Uterus (tissue), 4 donors: Measurements from ENCODE around the gene STPG4. TPM values are rescaled to one million over a fixed set of nuclear protein-coding genes. Genes with fewer than 3 reads are reported as not detected.

Experiments used
- DNase-seq, 2 donors: peaks; one replicate each; pipeline ENCODE4 v3.0.0-alpha.2; 2019 to 2020
- H3K27ac ChIP-seq, 2 donors: fragments of 200-600 bp; sonication (generic); 1 replicate in 1 of 2; 2 replicates in 1 of 2; pipeline ENCODE4 v1.5.1; 2016 to 2018
- H3K27me3 ChIP-seq, 2 donors: fragments of 200-600 bp; sonication (generic); one replicate each; pipeline ENCODE4 v1.5.1; 2018 to 2019; ENCODE audit warnings: control low read depth in 1 of 2
- H3K36me3 ChIP-seq, 2 donors: fragments of 200-600 bp; sonication (generic); one replicate each; pipeline ENCODE4 v1.5.1; 2019; ENCODE audit warnings: control low read depth in 1 of 2
- H3K4me1 ChIP-seq, 2 donors: fragments of 200-600 bp; sonication (generic); one replicate each; pipeline ENCODE4 v1.5.1; 2018 to 2019; ENCODE audit warnings: control low read depth in 1 of 2
- H3K4me3 ChIP-seq, 2 donors: fragments of 200-600 bp; sonication (generic); 1 replicate in 1 of 2; 2 replicates in 1 of 2; pipeline ENCODE4 v1.5.1; 2018 to 2019; ENCODE audit warnings: mild to moderate bottlenecking in 1 of 2
- H3K9me3 ChIP-seq, 2 donors: fragments of 200-600 bp; sonication (generic); one replicate each; pipeline ENCODE4 v1.5.1; 2019; ENCODE audit warnings: control low read depth in 1 of 2
- POLR2A ChIP-seq, 2 donors: fragments of 450-650 bp; IDR thresholded peaks; one replicate each; pipeline ENCODE4 v1.6.1; 2016; ENCODE audit warnings: antibody characterized with exemption in 2 of 2, mild to moderate bottlenecking in 1 of 2, moderate library complexity in 1 of 2
- intact Hi-C: fragments of 100-400 bp; cut with DNase I; formaldehyde crosslinking; loops from one replicate; pipeline ENCODE4 v1.15.1; 2023; ENCODE audit warnings: low total_unique reads
- total RNA-seq, 4 donors: library from RNA; depleted of rRNA in 3 of 4; stranded (reverse); fragments of >200 nt in 3 of 4; gene quantifications; one replicate each; pipeline versions ENCODE4 v1.1.0 to v1.2.4, GENCODE V29; 2014 to 2023
- TF ChIP-seq, protein P1 (sequence below), 4 experiments: fragments of 200-600 bp in 2 of 4; fragments of 450-650 bp in 2 of 4; sonication (generic) in 2 of 4; IDR thresholded peaks; one replicate each; pipeline ENCODE4 v1.5.1; 2016 to 2019; ENCODE audit warnings: antibody characterized with exemption in 4 of 4, mild to moderate bottlenecking in 2 of 4, moderate library complexity in 1 of 4
- donor health status: DM: yes; HTN: yes; CAD: no.

STPG4 gene, protein sequence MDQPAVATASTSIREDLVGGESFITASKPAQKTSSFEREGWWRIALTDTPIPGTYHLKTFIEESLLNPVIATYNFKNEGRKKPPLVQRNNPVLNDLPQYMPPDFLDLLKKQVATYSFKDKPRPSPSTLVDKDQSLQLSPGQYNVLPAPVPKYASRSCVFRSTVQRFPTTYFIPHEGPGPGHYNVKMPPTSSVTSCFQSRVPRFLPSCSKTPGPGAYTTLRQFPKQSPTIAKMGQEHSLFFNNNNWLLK
- 1 to 10 TPM in 1 of 4 donors, not detected in 3; 1.0 TPM for total RNA-seq

DNA sequence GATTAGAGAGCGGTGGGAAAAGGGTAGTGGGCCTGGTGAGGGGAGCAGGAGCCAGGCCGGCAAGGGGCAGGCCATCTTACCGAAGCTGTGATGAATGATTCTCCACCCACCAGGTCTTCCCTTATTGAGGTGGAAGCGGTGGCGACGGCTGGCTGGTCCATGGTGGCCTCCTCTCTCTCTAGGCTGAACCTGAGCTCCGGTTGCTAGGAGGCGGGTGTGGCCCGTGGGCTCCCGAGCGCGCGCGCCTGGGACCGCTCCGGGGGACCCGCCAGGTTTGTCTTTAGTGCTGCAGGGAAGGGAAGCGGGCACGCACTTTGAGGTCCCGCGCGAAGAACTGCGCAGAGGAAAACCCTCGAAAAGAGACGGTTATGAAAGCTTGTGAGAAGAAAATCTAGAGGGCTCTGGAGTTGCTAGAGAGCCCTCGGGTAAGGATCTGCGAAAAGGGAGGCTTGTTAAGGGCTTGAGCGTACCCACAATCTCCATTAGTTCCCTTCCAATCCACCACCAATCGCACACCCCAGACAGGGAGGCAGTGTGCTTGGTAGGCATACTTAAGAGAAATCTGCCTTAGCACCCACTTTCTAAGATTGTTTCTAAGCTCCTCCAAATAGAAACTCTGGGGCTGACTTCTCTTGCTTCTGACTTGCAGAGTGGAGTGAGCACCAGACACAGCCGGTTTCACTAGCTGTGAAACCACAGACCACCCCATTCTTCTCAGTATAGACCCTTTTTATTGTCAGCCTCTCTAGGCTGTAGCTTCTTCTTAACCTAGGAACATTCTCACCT, at the start of gene STPG4:
Gene STPG4, minus strand, starts transcription at position 218 of the 786 bp plus-strand sequence. Its CDS starts 57 bp downstream, at position 161.
- intact Hi-C loops: no loop called here
- H3K27me3 ChIP-seq: no peaks in the 10 kb centered on the region
- DNase-seq: no peak
- H3K36me3 ChIP-seq: no peaks in the 10 kb centered on the region
- no peaks in the 10 kb centered on the region for H3K9me3 ChIP-seq
- no peak within 1 kb of the TSS for H3K27ac ChIP-seq
- TF ChIP-seq, protein P1, sequence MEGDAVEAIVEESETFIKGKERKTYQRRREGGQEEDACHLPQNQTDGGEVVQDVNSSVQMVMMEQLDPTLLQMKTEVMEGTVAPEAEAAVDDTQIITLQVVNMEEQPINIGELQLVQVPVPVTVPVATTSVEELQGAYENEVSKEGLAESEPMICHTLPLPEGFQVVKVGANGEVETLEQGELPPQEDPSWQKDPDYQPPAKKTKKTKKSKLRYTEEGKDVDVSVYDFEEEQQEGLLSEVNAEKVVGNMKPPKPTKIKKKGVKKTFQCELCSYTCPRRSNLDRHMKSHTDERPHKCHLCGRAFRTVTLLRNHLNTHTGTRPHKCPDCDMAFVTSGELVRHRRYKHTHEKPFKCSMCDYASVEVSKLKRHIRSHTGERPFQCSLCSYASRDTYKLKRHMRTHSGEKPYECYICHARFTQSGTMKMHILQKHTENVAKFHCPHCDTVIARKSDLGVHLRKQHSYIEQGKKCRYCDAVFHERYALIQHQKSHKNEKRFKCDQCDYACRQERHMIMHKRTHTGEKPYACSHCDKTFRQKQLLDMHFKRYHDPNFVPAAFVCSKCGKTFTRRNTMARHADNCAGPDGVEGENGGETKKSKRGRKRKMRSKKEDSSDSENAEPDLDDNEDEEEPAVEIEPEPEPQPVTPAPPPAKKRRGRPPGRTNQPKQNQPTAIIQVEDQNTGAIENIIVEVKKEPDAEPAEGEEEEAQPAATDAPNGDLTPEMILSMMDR (IDR thresholded peaks at IDR 0.05): no peak
- TF ChIP-seq POLR2A (IDR thresholded peaks at IDR 0.05): no peak
- H3K4me1 ChIP-seq: no peaks in the 10 kb centered on the region
- H3K4me3 ChIP-seq: no peak within 1 kb of the TSS

DNA sequence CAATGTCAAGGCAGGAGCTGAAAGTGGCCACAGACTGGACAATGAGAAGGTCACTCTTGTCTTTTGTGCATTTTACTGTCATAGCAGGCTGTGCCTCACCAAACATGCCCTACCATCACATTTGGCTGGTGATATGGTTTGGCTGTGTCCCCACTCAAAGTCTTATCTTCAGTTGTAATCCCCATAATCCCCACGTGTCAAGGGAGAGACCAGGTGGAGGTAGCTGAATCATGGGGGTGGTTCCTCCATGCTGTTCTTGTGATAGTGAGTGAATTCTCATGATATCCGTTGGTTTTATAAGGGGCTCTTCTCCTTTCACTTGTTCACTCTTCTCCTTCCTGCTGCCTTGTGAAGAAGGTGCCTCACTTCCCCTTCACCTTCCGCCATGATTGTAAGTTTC, 49.6 kb upstream of the STPG4 start:
- Histone ChIP-seq H3K27ac (no peak overlapping the region), H3K9me3 (no peaks in the 10 kb centered on the region), H3K4me1 (no peaks in the 10 kb centered on the region), H3K4me3 (no peak overlapping the region), H3K36me3 (no peaks in the 10 kb centered on the region), H3K27me3 (no peaks in the 10 kb centered on the region)
- intact Hi-C loops: no loop called here
- DNase-seq: no peak
- TF ChIP-seq, protein P1 (IDR thresholded peaks at IDR 0.05): no peak
- TF ChIP-seq POLR2A (IDR thresholded peaks at IDR 0.05): no peak

DNA sequence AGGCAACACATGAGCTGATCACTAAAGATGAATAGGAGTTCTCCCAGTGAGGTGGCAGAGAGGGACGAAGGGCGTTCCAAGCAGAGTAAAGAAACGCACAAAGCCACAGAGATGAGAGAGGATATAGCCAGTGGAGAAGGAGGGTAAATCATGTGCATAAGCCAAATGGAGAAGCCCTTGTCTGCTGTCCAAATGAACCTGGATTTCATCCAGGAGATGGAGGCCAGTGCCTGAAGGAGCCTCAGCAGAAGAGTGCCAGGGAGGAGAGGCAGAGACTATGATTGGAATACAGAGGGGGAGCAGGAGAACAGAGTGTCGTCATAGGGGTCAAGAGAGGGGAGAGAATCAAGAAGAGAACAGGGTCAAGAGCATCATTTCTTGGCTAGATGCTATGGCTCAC, 48.9 kb upstream of the STPG4 start:
- intact Hi-C loops: no loop called here
- Histone ChIP-seq H3K9me3 (no peaks in the 10 kb centered on the region), H3K27me3 (no peaks in the 10 kb centered on the region), H3K27ac (no peak overlapping the region), H3K4me3 (no peak overlapping the region), H3K36me3 (no peaks in the 10 kb centered on the region), H3K4me1 (no peaks in the 10 kb centered on the region)
- DNase-seq: no peak
- no peak for TF ChIP-seq POLR2A (IDR thresholded peaks at IDR 0.05)
- TF ChIP-seq, protein P1 (IDR thresholded peaks at IDR 0.05): no peak

DNA sequence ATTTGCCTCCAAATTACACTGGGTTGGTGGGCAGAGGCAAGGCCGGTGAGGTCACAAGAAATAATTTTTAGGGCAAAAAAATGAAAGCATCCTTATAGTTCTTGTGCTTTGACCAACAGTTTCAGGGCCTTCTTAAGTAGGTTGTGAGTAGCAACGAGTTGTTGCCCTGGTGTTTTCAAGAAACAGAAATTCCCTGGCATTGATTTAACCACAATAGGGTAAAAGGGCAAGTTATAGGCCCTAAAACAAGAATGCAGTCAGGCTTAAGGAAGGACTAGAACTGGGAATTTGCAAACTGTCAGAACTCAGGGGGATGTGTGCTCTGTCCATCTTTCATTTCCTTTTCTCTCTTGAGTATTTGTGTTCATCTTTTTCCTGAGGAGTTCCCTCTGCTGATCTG, 46.1 kb upstream of the STPG4 start:
- DNase-seq: no peak
- no peak overlapping the region for H3K27ac ChIP-seq
- intact Hi-C loops: no loop called here
- H3K4me3 ChIP-seq: no peak overlapping the region
- H3K36me3 ChIP-seq: no peaks in the 10 kb centered on the region
- no peak for TF ChIP-seq POLR2A (IDR thresholded peaks at IDR 0.05)
- TF ChIP-seq, protein P1 (IDR thresholded peaks at IDR 0.05): no peak
- H3K4me1 ChIP-seq: no peaks in the 10 kb centered on the region
- no peaks in the 10 kb centered on the region for H3K27me3 ChIP-seq
- H3K9me3 ChIP-seq: no peaks in the 10 kb centered on the region

DNA sequence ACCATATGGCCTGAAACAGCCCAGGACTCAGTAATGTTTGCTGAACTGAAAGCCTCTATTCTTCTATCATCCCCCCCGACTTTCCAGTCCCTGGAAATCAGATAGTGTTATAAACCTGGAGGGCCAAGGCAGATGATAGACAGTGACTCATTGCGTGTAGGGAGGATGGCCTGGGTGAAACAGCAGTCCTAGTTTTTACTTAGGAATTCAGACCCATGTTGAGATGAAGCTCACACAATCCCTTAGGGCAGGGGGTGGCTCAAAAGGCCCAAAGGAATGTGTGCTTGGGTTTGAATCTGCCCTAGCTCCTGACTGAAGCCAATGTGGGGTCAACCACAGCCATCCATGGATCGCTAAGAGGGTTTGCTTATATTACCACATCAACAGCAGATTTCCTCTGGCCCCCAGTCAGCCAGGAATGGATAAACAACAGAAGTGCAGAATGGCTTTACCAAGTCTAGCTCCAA, 43.9 kb upstream of the STPG4 start:
- no peak overlapping the region for H3K27ac ChIP-seq
- H3K4me3 ChIP-seq: no peak overlapping the region
- H3K9me3 ChIP-seq: no peaks in the 10 kb centered on the region
- intact Hi-C loops: no loop called here
- no peaks in the 10 kb centered on the region for H3K27me3 ChIP-seq
- no peaks in the 10 kb centered on the region for H3K4me1 ChIP-seq
- no peak for DNase-seq
- TF ChIP-seq, protein P1 (IDR thresholded peaks at IDR 0.05): no peak
- no peak for TF ChIP-seq POLR2A (IDR thresholded peaks at IDR 0.05)
- no peaks in the 10 kb centered on the region for H3K36me3 ChIP-seq
